Measurements from ENCODE around the gene B3GAT1. TPM values are rescaled to one million over a fixed set of nuclear protein-coding genes. Genes with fewer than 3 reads are reported as not detected.

The B3GAT1 gene
- total RNA-seq, 1 experiment from 2014 or later, result 34.3 TPM

DNA sequence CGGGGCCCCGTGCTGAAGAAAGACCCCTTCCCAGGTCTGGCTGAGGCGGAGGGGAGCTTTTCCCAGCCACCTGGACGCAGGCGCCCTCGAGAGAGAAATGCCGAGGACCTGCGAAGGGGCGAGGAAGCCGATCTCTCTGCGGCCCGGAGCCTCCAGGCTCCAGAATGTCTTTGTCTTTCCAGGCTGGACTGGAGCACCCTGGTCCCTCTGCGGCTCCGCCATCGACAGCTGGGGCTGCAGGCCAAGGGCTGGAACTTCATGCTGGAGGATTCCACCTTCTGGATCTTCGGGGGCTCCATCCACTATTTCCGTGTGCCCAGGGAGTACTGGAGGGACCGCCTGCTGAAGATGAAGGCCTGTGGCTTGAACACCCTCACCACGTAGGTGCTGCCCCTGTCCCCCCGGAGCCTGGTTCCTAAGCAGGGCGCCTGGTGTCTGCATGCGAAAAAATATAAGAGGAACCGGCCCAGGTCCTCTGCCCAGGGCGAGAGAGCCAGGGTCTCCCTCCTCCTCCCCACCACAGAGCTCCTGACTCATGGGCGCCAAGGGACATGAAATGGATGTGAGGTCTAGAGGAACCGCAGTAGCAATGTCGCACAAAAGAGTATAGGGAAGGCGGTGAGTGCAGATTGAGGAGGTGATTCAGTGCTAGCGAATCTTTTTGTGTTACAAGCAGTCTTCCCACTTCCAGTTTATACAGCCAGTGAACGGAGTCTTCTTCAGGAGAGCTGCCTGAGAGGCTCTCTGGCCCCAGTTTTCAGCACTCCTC, 69.3 kb downstream of the B3GAT1 start:
- no CpG with 5 or more reads among the region's 30 CpGs for WGBS (ENCODE audit: extremely low coverage, insufficient read length, low lambda C conversion rate)
- no peaks in the 10 kb centered on the region for H3K4me1 Mint-ChIP-seq
- DNase-seq, result no peak

More for the DNA sequence above, 69.3 kb downstream of the B3GAT1 start:
- H3K9me3 Mint-ChIP-seq, result no peaks in the 10 kb centered on the region
- no peak overlapping the region for H3K9ac ChIP-seq (ENCODE audit: extremely low read depth, insufficient read length, low read length)
- H3K9me3 ChIP-seq (ENCODE audit: control insufficient read depth, low read depth, low read length), result no peaks in the 10 kb centered on the region
- no peak overlapping the region for H2BK5ac ChIP-seq (ENCODE audit: insufficient read length, low read length)
- H2BK12ac ChIP-seq (ENCODE audit: insufficient read length, low read depth, low read length), result no peak overlapping the region
- H2BK120ac ChIP-seq (ENCODE audit: low read depth, low read length, poor library complexity, severe bottlenecking), result no peak overlapping the region
- H2BK15ac ChIP-seq (ENCODE audit: low read depth, low read length), result no peak overlapping the region
- H3K4me3 Mint-ChIP-seq, result no peak overlapping the region
- no peak overlapping the region for H3K4ac ChIP-seq (ENCODE audit: low read depth, low read length)
- H4K20me1 ChIP-seq (ENCODE audit: control insufficient read depth, insufficient read depth, insufficient read length), result no peaks in the 10 kb centered on the region
- H3K27ac Mint-ChIP-seq, result no peak overlapping the region
- H3K27ac ChIP-seq (ENCODE audit: insufficient read length, low read depth, low read length), result no peak overlapping the region
- no peaks in the 10 kb centered on the region for H3K79me1 ChIP-seq (ENCODE audit: insufficient read depth, low read depth, low read length, poor library complexity, severe bottlenecking)
- H3K18ac ChIP-seq (ENCODE audit: insufficient read length, low read depth, low read length), result no peak overlapping the region
- H3K36me3 Mint-ChIP-seq (ENCODE audit: insufficient read depth in 1 of 3, low read depth in 3 of 3), result no peaks in the 10 kb centered on the region
- no peak overlapping the region for H2AFZ ChIP-seq (ENCODE audit: low read length)
- no peaks in the 10 kb centered on the region for H3K4me1 ChIP-seq (ENCODE audit: insufficient read depth, low read length)
- H3K27me3 Mint-ChIP-seq (ENCODE audit: low read depth), result peaks cover 13% of the 10 kb centered on the region
- H3K4me2 ChIP-seq (ENCODE audit: insufficient read depth, insufficient read length, low read length), result no peak overlapping the region
- no peak overlapping the region for H2BK20ac ChIP-seq (ENCODE audit: low read depth, low read length, poor library complexity, severe bottlenecking)
- H3K56ac ChIP-seq (ENCODE audit: insufficient read length, low read depth, low read length), result no peak overlapping the region
- H2AK5ac ChIP-seq (ENCODE audit: insufficient read length, low read length), result no peak overlapping the region
- no peak overlapping the region for H4K8ac ChIP-seq (replicated peaks; ENCODE audit: insufficient read length, low read depth, low read length)
- no peak overlapping the region for H3K14ac ChIP-seq (ENCODE audit: insufficient read depth, low read length)
- no peaks in the 10 kb centered on the region for H3K23me2 ChIP-seq (ENCODE audit: insufficient read length, low read depth, low read length, poor library complexity, severe bottlenecking)
- H4K5ac ChIP-seq (ENCODE audit: insufficient read length, low read depth, low read length), result no peak overlapping the region
- no peak overlapping the region for H4K91ac ChIP-seq (ENCODE audit: insufficient read length, low read depth, low read length)
- no peaks in the 10 kb centered on the region for H3K27me3 ChIP-seq (ENCODE audit: insufficient read depth, low read length)
- H3T11ph ChIP-seq (ENCODE audit: low read length), result no peak overlapping the region
- H3K79me2 ChIP-seq (ENCODE audit: insufficient read depth, low read length), result no peaks in the 10 kb centered on the region
- no peak for TF ChIP-seq CTCF (conservative IDR thresholded peaks at IDR 0.05)
- no peak overlapping the region for H3K23ac ChIP-seq (ENCODE audit: insufficient read length, low read depth, low read length)
